ENCODE results near the gene TWSG1.

- no peak for TF ChIP-seq CTCF (IDR thresholded peaks at IDR 0.05)
- no peak for TF ChIP-seq POLR2A (IDR thresholded peaks at IDR 0.05)
These were observed 28.3 kb downstream of the TWSG1 start for GRCh38 chr18:9362869-9363268.

Data from esophagus squamous epithelium (tissue), 4 donors.